ENCODE measurements around the gene AMIGO2. TPM values are rescaled to one million over a fixed set of nuclear protein-coding genes. Genes with fewer than 3 reads are reported as not detected.

Gene AMIGO2
- total RNA-seq, 1 donor from 2014 or later: 2.3 TPM

DNA sequence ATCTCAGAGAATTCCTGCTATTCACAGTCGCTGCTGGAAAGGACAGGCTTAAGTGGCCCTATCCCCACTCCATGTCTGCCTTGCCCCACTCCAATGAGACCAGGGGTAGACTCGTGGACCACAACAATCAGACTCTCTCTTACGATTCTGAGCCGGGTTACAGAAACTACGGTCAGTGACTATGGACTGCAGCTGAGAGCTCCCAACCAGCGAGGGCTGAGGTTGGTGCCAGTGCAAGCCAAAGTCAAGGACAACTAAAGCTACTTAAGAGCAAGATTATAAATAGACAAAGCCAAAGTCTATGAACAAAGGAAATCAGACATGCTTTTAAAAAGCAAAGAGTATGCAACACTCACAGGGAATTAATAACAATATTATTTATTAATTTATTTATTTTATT is 18.3 kb upstream of the AMIGO2 start:
- Histone ChIP-seq H3K9me3 (replicated peaks) (no peaks in the 10 kb centered on the region), H3K4me1 (peaks cover 7% of the 10 kb centered on the region), H3K27ac (replicated peaks) (no peak overlapping the region), H3K27me3 (ENCODE audit: low read depth) (no peaks in the 10 kb centered on the region), H3K36me3 (no peaks in the 10 kb centered on the region), H3K4me3 (no peak overlapping the region)
- no peak for DNase-seq
- intact Hi-C loops (cut with micrococcal nuclease): no loop called here
- TF ChIP-seq CTCF (IDR thresholded peaks at IDR 0.05; ENCODE audit: borderline replicate concordance): no peak

DNA sequence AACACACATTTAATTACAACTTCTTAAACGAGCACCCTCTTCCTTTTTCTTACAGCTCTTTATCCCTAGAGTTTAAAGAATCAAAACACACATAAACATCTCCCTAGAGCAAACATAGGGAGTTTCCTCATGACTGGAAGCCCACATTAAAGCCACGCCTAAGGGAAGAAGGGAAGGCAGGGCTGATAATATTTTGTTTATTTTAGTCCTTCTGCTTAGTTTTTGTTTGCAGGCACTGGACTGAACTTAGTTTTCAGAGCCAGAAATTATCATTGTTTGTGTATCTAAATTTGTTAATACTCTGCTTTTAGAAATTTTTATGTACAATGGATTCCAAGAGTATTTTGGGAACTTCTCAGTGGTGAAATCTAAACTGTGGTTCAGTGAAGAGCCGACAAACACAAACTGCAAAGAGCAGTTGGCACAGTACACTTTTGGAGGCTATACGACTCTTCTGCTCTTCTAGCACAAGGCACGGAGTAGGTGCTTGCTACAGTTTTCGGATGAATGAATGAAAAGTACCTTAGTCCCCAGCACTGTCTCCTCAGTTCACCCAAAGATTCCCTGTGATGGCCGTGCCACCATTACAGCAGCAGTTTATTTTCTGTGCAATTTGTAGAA is 17.6 kb upstream of the AMIGO2 start:
- H3K27ac ChIP-seq (replicated peaks): no peak overlapping the region
- H3K36me3 ChIP-seq: no peaks in the 10 kb centered on the region
- H3K27me3 ChIP-seq (ENCODE audit: low read depth): no peaks in the 10 kb centered on the region
- TF ChIP-seq CTCF (IDR thresholded peaks at IDR 0.05; ENCODE audit: borderline replicate concordance): no peak
- no peaks in the 10 kb centered on the region for H3K9me3 ChIP-seq (replicated peaks)
- H3K4me3 ChIP-seq: no peak overlapping the region
- intact Hi-C loops (cut with micrococcal nuclease): no loop called here
- peaks cover 7% of the 10 kb centered on the region for H3K4me1 ChIP-seq
- no peak for DNase-seq

DNA sequence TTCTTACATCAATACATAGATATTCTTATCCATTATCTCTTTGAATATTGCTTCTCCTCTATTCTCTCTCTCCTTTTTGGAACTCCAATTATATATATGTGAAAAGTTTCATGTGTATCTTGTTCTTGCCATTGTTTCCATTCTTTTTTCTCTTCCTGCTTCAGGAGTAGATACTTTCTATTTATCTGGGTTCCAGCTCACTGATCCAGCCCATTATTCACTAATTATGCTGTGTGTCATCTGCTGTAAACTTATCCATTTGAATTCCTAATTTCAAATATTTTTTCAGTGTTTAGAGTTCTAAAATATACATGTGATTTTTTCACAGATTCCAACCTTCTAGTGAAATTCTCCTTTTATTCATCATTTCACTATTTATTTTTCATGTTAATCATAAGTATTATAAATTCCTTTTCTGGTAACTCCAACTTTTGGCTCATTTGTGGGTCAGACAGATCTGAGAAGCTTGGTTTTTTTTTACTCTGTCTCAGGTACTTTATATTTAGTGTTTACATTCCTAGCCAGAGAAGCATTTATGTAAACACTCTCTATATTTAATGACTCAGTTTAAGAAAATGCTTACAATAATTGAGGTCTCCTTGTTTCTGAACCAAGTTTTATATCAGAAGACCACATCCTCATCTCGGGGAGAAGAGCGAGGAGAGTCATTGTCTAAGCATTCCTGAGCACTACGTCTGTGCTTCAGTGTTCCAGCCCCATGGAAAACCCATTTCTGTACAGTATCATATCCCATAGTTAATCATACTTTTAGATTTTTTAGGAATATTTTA is 15.9 kb upstream of the AMIGO2 start:
- TF ChIP-seq CTCF (IDR thresholded peaks at IDR 0.05; ENCODE audit: borderline replicate concordance): no peak
- Histone ChIP-seq H3K36me3 (no peaks in the 10 kb centered on the region), H3K4me1 (peaks cover 7% of the 10 kb centered on the region), H3K27ac (replicated peaks) (no peak overlapping the region), H3K9me3 (replicated peaks) (no peaks in the 10 kb centered on the region), H3K27me3 (ENCODE audit: low read depth) (no peaks in the 10 kb centered on the region), H3K4me3 (no peak overlapping the region)
- intact Hi-C loops (cut with micrococcal nuclease): no loop called here
- no peak for DNase-seq

- intact Hi-C loops (cut with micrococcal nuclease): no loop called here
- peaks cover 7% of the 10 kb centered on the region for H3K4me1 ChIP-seq
- no peaks in the 10 kb centered on the region for H3K9me3 ChIP-seq (replicated peaks)
- DNase-seq: no peak
- no peaks in the 10 kb centered on the region for H3K36me3 ChIP-seq
- no peaks in the 10 kb centered on the region for H3K27me3 ChIP-seq (ENCODE audit: low read depth)
- no peak for TF ChIP-seq CTCF (IDR thresholded peaks at IDR 0.05; ENCODE audit: borderline replicate concordance)
- H3K4me3 ChIP-seq: no peak overlapping the region
- H3K27ac ChIP-seq (replicated peaks): no peak overlapping the region
Observed at GRCh38 chr12:47094804-47095203, 15.0 kb upstream of the AMIGO2 start.

- Histone ChIP-seq H3K36me3 (no peaks in the 10 kb centered on the region), H3K9me3 (replicated peaks) (no peaks in the 10 kb centered on the region), H3K27ac (replicated peaks) (no peak overlapping the region), H3K27me3 (ENCODE audit: low read depth) (no peaks in the 10 kb centered on the region), H3K4me3 (no peak overlapping the region), H3K4me1 (peaks cover 28% of the 10 kb centered on the region)
- DNase-seq: no peak
- TF ChIP-seq CTCF (IDR thresholded peaks at IDR 0.05; ENCODE audit: borderline replicate concordance): no peak
- intact Hi-C loops (cut with micrococcal nuclease): no loop called here
Observed at GRCh38 chr12:47091009-47091408, 11.2 kb upstream of the AMIGO2 start.
